Esophagus (tissue), 2 donors: ENCODE results near the gene GABRA4. TPM values are rescaled to one million over a fixed set of nuclear protein-coding genes. Genes with fewer than 3 reads are reported as not detected.

Source experiments
- polyA plus RNA-seq, 2 donors: library from polyadenylated mRNA; stranded (reverse); fragments of 200-250 nt; gene quantifications; one replicate each; pipeline ENCODE4 v1.2.3, GENCODE V29; 2013
- donor health status: healthy with polysubstance abuse.
- donor health status: Bipolar disorder and iron deficiency.

Gene GABRA4
- polyA plus RNA-seq, 2 donors: 0.10 to 0.73 TPM

Other genes starting within 250 kb of the GABRA4 start
- gene COX7B2, start 84.3 kb downstream of the GABRA4 start, polyA plus RNA-seq: not detected
- not detected for gene GABRB1, start 38.0 kb upstream of the GABRA4 start, polyA plus RNA-seq